Measurements from ENCODE around the gene GSDME.

DNA sequence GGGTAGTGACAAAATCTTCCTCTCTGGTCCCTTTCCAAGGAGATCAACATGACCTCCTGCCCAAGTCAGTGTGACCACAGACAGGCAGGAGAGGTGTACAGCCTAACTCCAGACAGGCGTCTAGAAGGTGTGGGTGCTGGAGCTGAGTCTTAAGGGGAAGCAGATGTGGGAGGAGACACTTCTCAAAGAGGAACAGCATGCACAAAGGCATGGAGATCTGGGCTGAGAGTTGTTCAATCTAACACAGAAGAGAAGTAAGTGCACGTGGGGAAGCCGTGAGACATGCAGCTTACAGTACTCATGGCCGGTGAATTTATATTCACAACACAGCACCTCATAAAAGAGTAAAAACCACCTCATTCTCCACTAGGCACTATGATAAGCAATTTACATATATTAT is 23.8 kb upstream of the GSDME start:
- TF ChIP-seq, protein P1, sequence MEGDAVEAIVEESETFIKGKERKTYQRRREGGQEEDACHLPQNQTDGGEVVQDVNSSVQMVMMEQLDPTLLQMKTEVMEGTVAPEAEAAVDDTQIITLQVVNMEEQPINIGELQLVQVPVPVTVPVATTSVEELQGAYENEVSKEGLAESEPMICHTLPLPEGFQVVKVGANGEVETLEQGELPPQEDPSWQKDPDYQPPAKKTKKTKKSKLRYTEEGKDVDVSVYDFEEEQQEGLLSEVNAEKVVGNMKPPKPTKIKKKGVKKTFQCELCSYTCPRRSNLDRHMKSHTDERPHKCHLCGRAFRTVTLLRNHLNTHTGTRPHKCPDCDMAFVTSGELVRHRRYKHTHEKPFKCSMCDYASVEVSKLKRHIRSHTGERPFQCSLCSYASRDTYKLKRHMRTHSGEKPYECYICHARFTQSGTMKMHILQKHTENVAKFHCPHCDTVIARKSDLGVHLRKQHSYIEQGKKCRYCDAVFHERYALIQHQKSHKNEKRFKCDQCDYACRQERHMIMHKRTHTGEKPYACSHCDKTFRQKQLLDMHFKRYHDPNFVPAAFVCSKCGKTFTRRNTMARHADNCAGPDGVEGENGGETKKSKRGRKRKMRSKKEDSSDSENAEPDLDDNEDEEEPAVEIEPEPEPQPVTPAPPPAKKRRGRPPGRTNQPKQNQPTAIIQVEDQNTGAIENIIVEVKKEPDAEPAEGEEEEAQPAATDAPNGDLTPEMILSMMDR (conservative IDR thresholded peaks at IDR 0.05 in 1 of 2, IDR thresholded peaks at IDR 0.05 in 1 of 2; ENCODE audit: low read depth in 1 of 2, low read length in 2 of 2) = no peak
- TF ChIP-seq EZH2 (IDR thresholded peaks at IDR 0.05; ENCODE audit: low read length, missing control alignments) = no peak

Data from fibroblast of lung (primary cell).